HepG2 (cell line): ENCODE results near the gene RNF114. TPM values are rescaled to one million over a fixed set of nuclear protein-coding genes. Genes with fewer than 3 reads are reported as not detected.

Experiments used
- ATRX ChIP-seq: sonication (generic); formaldehyde crosslinking; IDR thresholded peaks from 2 replicates; pipeline ENCODE4 v1.4.0; 2020; ENCODE audit warnings: missing genetic modification reagents, borderline replicate concordance
- EED ChIP-seq: sonication (generic); formaldehyde crosslinking; IDR thresholded peaks from 2 replicates; pipeline ENCODE4 v1.5.0; 2020; ENCODE audit warnings: mild to moderate bottlenecking, missing genetic modification reagents
- FOXA1 ChIP-seq, 2 experiments: fragments of 450-650 bp in 1 of 2; sonication (generic) in 1 of 2; formaldehyde crosslinking in 1 of 2; IDR thresholded peaks; 2 replicates each; pipeline versions ENCODE4 v1.4.0 to v1.6.1; 2016 to 2020; ENCODE audit warnings: missing genetic modification reagents in 1 of 2
- HCFC1 ChIP-seq: fragments of 150-350 bp; IDR thresholded peaks from 2 replicates; pipeline ENCODE4 v1.6.1; 2014; ENCODE audit warnings: low read depth, low read length
- MXD4 ChIP-seq: IDR thresholded peaks from 2 replicates; pipeline ENCODE4 v1.6.1; 2016; ENCODE audit warnings: mild to moderate bottlenecking, missing biosample characterization, missing genetic modification reagents
- POLR2AphosphoS2 ChIP-seq: IDR thresholded peaks from 2 replicates; pipeline ENCODE4 v1.6.1; 2011; ENCODE audit warnings: low read depth, low read length, improper control_type of control experiment
- RFXAP ChIP-seq: sonication (generic); formaldehyde crosslinking; IDR thresholded peaks from 2 replicates; pipeline ENCODE4 v1.4.0; 2020; ENCODE audit warnings: missing genetic modification reagents, borderline replicate concordance
- SMARCC2 ChIP-seq: fragments of 450-650 bp; IDR thresholded peaks from 2 replicates; pipeline ENCODE4 v1.6.1; 2017; ENCODE audit warnings: antibody characterized with exemption, mild to moderate bottlenecking
- SP2 ChIP-seq: sonication (generic); formaldehyde crosslinking; IDR thresholded peaks from 2 replicates; pipeline ENCODE4 v1.5.1; 2020; ENCODE audit warnings: mild to moderate bottlenecking, missing genetic modification reagents
- ZBTB3 ChIP-seq: sonication (generic); formaldehyde crosslinking; IDR thresholded peaks from 2 replicates; pipeline ENCODE4 v1.4.0; 2020; ENCODE audit warnings: low read depth, mild to moderate bottlenecking, moderate library complexity, missing genetic modification reagents, borderline replicate concordance
- ZBTB8A ChIP-seq: sonication (generic); formaldehyde crosslinking; IDR thresholded peaks from 2 replicates; pipeline ENCODE4 v1.4.0; 2020; ENCODE audit warnings: mild to moderate bottlenecking, low read depth, missing genetic modification reagents, borderline replicate concordance
- ZC3H13 ChIP-seq: sonication (generic); formaldehyde crosslinking; IDR thresholded peaks from 2 replicates; pipeline ENCODE4 v1.8.1; 2023; ENCODE audit warnings: mild to moderate bottlenecking, missing genetic modification reagents, moderate library complexity
- ZIK1 ChIP-seq: sonication (generic); formaldehyde crosslinking; IDR thresholded peaks from 2 replicates; pipeline ENCODE4 v1.5.0; 2020; ENCODE audit warnings: mild to moderate bottlenecking, low read depth, missing genetic modification reagents, borderline replicate concordance
- ZNF207 ChIP-seq: fragments of 450-650 bp; IDR thresholded peaks from 2 replicates; pipeline ENCODE4 v1.6.1; 2016; ENCODE audit warnings: antibody characterized with exemption, borderline replicate concordance
- ZNF354B ChIP-seq: sonication (generic); formaldehyde crosslinking; IDR thresholded peaks from 2 replicates; pipeline ENCODE4 v1.8.0; 2022; ENCODE audit warnings: mild to moderate bottlenecking, missing genetic modification reagents
- ZNF547 ChIP-seq: sonication (generic); formaldehyde crosslinking; IDR thresholded peaks from 2 replicates; pipeline ENCODE4 v1.5.1; 2020; ENCODE audit warnings: mild to moderate bottlenecking, missing genetic modification reagents
- ZNF614 ChIP-seq: IDR thresholded peaks from 2 replicates; pipeline ENCODE4 v1.6.1; 2018; ENCODE audit warnings: missing biosample characterization, missing genetic modification reagents, inconsistent platforms, borderline replicate concordance
- ZNF616 ChIP-seq: sonication (generic); formaldehyde crosslinking; IDR thresholded peaks from 2 replicates; pipeline ENCODE4 v1.5.0; 2020; ENCODE audit warnings: low read depth, mild to moderate bottlenecking, missing genetic modification reagents
- ZNF724P ChIP-seq: sonication (generic); formaldehyde crosslinking; IDR thresholded peaks from 2 replicates; pipeline ENCODE4 v1.8.0; 2022; ENCODE audit warnings: missing genetic modification reagents, borderline replicate concordance
- ZNF790 ChIP-seq: sonication (generic); formaldehyde crosslinking; IDR thresholded peaks from 2 replicates; pipeline ENCODE4 v1.8.0; 2022; ENCODE audit warnings: missing genetic modification reagents, mild to moderate bottlenecking, borderline replicate concordance
- polyA plus RNA-seq, 8 experiments: library from polyadenylated mRNA; depleted of rRNA in 3 of 8; stranded (reverse) in 7 of 8; unstranded in 1 of 8; fragments of >200 nt; fragmentation: Illumina TruSeq in 4 of 8; extraction: Trizol in 4 of 8; gene quantifications; 2 replicates each; pipeline versions ENCODE4 v1.2.1 to v1.2.3, GENCODE V29; 2011 to 2016; ENCODE audit warnings: low read depth in 4 of 8, missing spikeins in 1 of 8, mixed read lengths in 1 of 8; ENCODE audit not compliant: insufficient read depth in 1 of 8
- total RNA-seq, 5 experiments: library from RNA; depleted of rRNA; stranded (reverse); fragments of >200 nt; fragmentation: Illumina TruSeq; extraction: Trizol; gene quantifications; 2 replicates each; pipeline ENCODE4 v1.2.3, GENCODE V29; 2016; ENCODE audit warnings: low read depth in 1 of 5
- TF ChIP-seq, protein P1 (sequence below): sonication (generic); formaldehyde crosslinking; IDR thresholded peaks from 2 replicates; pipeline ENCODE4 v1.5.0; 2020; ENCODE audit warnings: mild to moderate bottlenecking, missing genetic modification reagents, borderline replicate concordance
- TF ChIP-seq, protein P2 (sequence below): sonication (generic); formaldehyde crosslinking; IDR thresholded peaks from 2 replicates; pipeline ENCODE4 v1.4.0; 2020; ENCODE audit warnings: missing genetic modification reagents
- TF ChIP-seq, protein P3 (sequence below): IDR thresholded peaks from 2 replicates; pipeline ENCODE4 v1.6.1; 2016; ENCODE audit warnings: missing genetic modification reagents, missing compliant biosample characterization
- TF ChIP-seq, protein P4 (sequence below): sonication (generic); formaldehyde crosslinking; IDR thresholded peaks from 2 replicates; pipeline ENCODE4 v1.8.0; 2022; ENCODE audit warnings: missing genetic modification reagents, mild to moderate bottlenecking, borderline replicate concordance

Gene RNF114
- total and polyA plus RNA-seq, 2 of the 13 experiments (the other 11 are each of a cell fraction or from before 2014, with no cell fraction given): 119 to 126 TPM

DNA sequence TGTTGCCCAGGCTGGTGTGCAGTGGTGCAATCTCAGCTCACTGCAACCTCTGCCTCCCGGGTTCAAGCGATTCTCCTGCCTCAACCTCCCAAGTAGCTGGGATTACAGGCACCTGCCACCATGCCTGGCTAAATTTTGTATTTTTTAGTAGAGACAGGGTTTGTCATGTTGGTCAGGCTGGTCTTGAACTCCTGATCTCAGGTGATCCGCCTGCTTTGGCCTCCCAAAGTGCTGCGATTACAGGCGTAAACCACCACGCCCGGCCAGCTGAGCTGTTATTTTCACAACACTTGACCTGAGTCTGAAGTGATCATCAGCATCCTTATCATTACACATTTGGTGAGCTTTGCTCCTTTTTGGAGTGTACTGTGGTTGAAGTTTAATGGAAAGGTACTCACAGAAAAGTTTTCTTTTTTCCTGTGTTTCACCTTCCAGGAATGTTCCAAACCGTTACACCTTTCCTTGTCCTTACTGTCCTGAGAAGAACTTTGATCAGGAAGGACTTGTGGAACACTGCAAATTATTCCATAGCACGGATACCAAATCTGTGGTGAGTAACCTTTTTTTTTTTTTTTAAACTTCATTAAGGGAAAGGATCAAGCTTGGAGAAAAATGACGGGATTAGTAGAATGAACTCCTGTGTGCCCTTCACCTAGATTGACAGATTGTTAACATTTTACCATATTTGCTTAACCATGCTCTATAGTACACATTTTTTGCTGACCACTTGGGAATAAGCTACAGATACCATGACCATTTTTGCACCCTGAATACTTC lies 9.7 kb downstream of the RNF114 start (continued):
- TF ChIP-seq, protein P1, sequence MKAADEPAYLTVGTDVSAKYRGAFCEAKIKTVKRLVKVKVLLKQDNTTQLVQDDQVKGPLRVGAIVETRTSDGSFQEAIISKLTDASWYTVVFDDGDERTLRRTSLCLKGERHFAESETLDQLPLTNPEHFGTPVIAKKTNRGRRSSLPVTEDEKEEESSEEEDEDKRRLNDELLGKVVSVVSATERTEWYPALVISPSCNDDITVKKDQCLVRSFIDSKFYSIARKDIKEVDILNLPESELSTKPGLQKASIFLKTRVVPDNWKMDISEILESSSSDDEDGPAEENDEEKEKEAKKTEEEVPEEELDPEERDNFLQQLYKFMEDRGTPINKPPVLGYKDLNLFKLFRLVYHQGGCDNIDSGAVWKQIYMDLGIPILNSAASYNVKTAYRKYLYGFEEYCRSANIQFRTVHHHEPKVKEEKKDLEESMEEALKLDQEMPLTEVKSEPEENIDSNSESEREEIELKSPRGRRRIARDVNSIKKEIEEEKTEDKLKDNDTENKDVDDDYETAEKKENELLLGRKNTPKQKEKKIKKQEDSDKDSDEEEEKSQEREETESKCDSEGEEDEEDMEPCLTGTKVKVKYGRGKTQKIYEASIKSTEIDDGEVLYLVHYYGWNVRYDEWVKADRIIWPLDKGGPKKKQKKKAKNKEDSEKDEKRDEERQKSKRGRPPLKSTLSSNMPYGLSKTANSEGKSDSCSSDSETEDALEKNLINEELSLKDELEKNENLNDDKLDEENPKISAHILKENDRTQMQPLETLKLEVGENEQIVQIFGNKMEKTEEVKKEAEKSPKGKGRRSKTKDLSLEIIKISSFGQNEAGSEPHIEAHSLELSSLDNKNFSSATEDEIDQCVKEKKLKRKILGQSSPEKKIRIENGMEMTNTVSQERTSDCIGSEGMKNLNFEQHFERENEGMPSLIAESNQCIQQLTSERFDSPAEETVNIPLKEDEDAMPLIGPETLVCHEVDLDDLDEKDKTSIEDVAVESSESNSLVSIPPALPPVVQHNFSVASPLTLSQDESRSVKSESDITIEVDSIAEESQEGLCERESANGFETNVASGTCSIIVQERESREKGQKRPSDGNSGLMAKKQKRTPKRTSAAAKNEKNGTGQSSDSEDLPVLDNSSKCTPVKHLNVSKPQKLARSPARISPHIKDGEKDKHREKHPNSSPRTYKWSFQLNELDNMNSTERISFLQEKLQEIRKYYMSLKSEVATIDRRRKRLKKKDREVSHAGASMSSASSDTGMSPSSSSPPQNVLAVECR (CRISPR knock-in tag): peak; percentile 65; the same call in 1 of the 2 replicates
- TF ChIP-seq ZNF790 (CRISPR knock-in tag): no peak
- no peak for TF ChIP-seq ZBTB8A (CRISPR knock-in tag)
- peak; percentile 83; the same call in 1 of the 2 replicates for TF ChIP-seq ZNF614 (CRISPR knock-in tag)
- TF ChIP-seq ZBTB3 (CRISPR knock-in tag): 0 out of 2 replicates have a peak, but pooled peaks have one; percentile 26
- no peak for TF ChIP-seq RFXAP (CRISPR knock-in tag)
- no peak for TF ChIP-seq EED
- peak; percentile 48; the same call in 1 of the 2 replicates for TF ChIP-seq MXD4 (CRISPR knock-in tag)
- no peak for TF ChIP-seq FOXA1 (IDR thresholded peaks at IDR 0.05)
- TF ChIP-seq FOXA1 (CRISPR knock-in tag; IDR thresholded peaks at IDR 0.05): 0 out of 2 replicates have a peak, but pooled peaks have one; percentile 3
- no peak for TF ChIP-seq ATRX (CRISPR knock-in tag)
- no peak for TF ChIP-seq ZNF207
- TF ChIP-seq SMARCC2: no peak
- TF ChIP-seq HCFC1: no peak
- TF ChIP-seq ZNF616 (CRISPR knock-in tag): no peak
- TF ChIP-seq ZIK1 (CRISPR knock-in tag): no peak
- TF ChIP-seq ZNF724P (CRISPR knock-in tag): no peak
- TF ChIP-seq, protein P2, sequence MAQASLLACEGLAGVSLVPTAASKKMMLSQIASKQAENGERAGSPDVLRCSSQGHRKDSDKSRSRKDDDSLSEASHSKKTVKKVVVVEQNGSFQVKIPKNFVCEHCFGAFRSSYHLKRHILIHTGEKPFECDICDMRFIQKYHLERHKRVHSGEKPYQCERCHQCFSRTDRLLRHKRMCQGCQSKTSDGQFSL (CRISPR knock-in tag): no peak
- 0 out of 2 replicates have a peak, but pooled peaks have one; percentile 64 for TF ChIP-seq ZNF547 (CRISPR knock-in tag)
- no peak for TF ChIP-seq ZC3H13
- TF ChIP-seq, protein P3, sequence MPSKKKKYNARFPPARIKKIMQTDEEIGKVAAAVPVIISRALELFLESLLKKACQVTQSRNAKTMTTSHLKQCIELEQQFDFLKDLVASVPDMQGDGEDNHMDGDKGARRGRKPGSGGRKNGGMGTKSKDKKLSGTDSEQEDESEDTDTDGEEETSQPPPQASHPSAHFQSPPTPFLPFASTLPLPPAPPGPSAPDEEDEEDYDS (CRISPR knock-in tag): no peak
- TF ChIP-seq, protein P4, sequence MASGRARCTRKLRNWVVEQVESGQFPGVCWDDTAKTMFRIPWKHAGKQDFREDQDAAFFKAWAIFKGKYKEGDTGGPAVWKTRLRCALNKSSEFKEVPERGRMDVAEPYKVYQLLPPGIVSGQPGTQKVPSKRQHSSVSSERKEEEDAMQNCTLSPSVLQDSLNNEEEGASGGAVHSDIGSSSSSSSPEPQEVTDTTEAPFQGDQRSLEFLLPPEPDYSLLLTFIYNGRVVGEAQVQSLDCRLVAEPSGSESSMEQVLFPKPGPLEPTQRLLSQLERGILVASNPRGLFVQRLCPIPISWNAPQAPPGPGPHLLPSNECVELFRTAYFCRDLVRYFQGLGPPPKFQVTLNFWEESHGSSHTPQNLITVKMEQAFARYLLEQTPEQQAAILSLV (CRISPR knock-in tag): no peak
- TF ChIP-seq ZNF354B (CRISPR knock-in tag): no peak
- TF ChIP-seq SP2: no peak
- no peak for TF ChIP-seq POLR2AphosphoS2
